ENCODE measurements around the gene MAPK8. TPM values are rescaled to one million over a fixed set of nuclear protein-coding genes. Genes with fewer than 3 reads are reported as not detected.
"Not testable (repeated sequence)": the region's sequence is repeated elsewhere in the genome, so short reads cannot be mapped to it uniquely, and the experiment has no call there.

The MAPK8 gene
- total and polyA plus RNA-seq, 9 of the 15 experiments (the other 6 are each of a cell fraction or from before 2014, with no cell fraction given): 6.4 to 159 (median 71.0) TPM

- TF ChIP-seq ZC3H11A (IDR thresholded peaks at IDR 0.05; ENCODE audit: low read depth, low read length): peak; percentile 86; the same call in 1 of the 2 replicates
- peak; percentile 74 for TF ChIP-seq ZNF121 (CRISPR knock-in tag; conservative IDR thresholded peaks at IDR 0.05)
Measured at GRCh38 chr10:48421862-48422261, 115.4 kb downstream of the MAPK8 start.

GRCh38 chr10:48423884-48424283 is 117.4 kb downstream of the MAPK8 start:
- H3K9ac ChIP-seq (ENCODE audit: insufficient read depth in 1 of 2, low read depth in 2 of 2, low read length in 2 of 2): no peak overlapping the region
- in situ Hi-C loops (cut with MboI): no loop called here
- 81% methylated on average over 4 of the region's 4 CpGs for WGBS (ENCODE audit: insufficient coverage, low coverage, missing lambda C conversion rate)
- peaks cover 32% of the 10 kb centered on the region for H3K36me3 ChIP-seq (ENCODE audit: control insufficient read depth, insufficient read depth, low read length)
- no peaks in the 10 kb centered on the region for H3K79me2 ChIP-seq (ENCODE audit: control insufficient read depth, insufficient read depth, low read length)
- no peaks in the 10 kb centered on the region for H3K9me1 ChIP-seq (ENCODE audit: control insufficient read depth, insufficient read depth, low read length)
- DNase-seq (ENCODE audit: extremely low read depth in 1 of 4, low spot score in 3 of 4): no peak
- no peaks in the 10 kb centered on the region for H3K9me3 ChIP-seq (replicated peaks; ENCODE audit: control insufficient read depth, insufficient read depth, low read depth, low read length)
- no peak overlapping the region for H3K27ac ChIP-seq (ENCODE audit: extremely low read depth, low read depth, low read length)
- peaks cover 0 to 18% of the 10 kb centered on the region in 2 experiments; a peak in 3 of 5 replicates for H3K4me1 ChIP-seq (replicated peaks in 1 of 2; ENCODE audit: control insufficient read depth in 2 of 2, insufficient read depth in 2 of 2, low read length in 2 of 2)
- no peak overlapping the region for H2AFZ ChIP-seq (ENCODE audit: low read depth, low read length)
- ChIA-PET CTCF (ENCODE audit: low intra/inter-chr PET ratio) (no interaction called here), POLR2A (interaction anchor here (1.7 kb wide), 1 partner anchor 12 kb away, joined by 4 read pairs; no protein-coding TSS in a partner anchor)
- ATAC-seq: 0 out of 3 replicates have a peak, but pooled peaks have one; percentile 14
- intact Hi-C loops (cut with micrococcal nuclease): no loop called here
- H4K20me1 ChIP-seq (replicated peaks; ENCODE audit: control insufficient read depth, insufficient read depth, low read length): no peaks in the 10 kb centered on the region
- H3K4me2 ChIP-seq (ENCODE audit: insufficient read depth, low read length): no peak overlapping the region
- H3K27me3 ChIP-seq (ENCODE audit: control insufficient read depth in 2 of 2, insufficient read depth in 2 of 2, low read length in 2 of 2): no peaks in the 10 kb centered on the region
- no peak for FAIRE-seq
- no peak overlapping the region for H3K4me3 ChIP-seq
- no TSS peak for BruUV-seq (replicated peaks)
- TF ChIP-seq ZNF695 (CRISPR knock-in tag; IDR thresholded peaks at IDR 0.05): no peak
- TF ChIP-seq FIP1L1 (IDR thresholded peaks at IDR 0.05; ENCODE audit: low read depth, low read length, poor library complexity, severe bottlenecking): no peak
- TF ChIP-seq E2F8 (IDR thresholded peaks at IDR 0.05; ENCODE audit: low read depth, partially characterized antibody): no peak
- no peak for TF ChIP-seq HOXB6 (CRISPR knock-in tag; IDR thresholded peaks at IDR 0.05; ENCODE audit: borderline replicate concordance)
- no peak for TF ChIP-seq ILF3 (IDR thresholded peaks at IDR 0.05; ENCODE audit: borderline replicate concordance)
- no peak for TF ChIP-seq ID3 (CRISPR knock-in tag; IDR thresholded peaks at IDR 0.05)
- TF ChIP-seq ID3 (tag; IDR thresholded peaks at IDR 0.05): no peak
- no peak for TF ChIP-seq TBL1XR1 (IDR thresholded peaks at IDR 0.05; ENCODE audit: low read length in 2 of 2)
- TF ChIP-seq PURB (CRISPR knock-in tag; IDR thresholded peaks at IDR 0.05; ENCODE audit: low read depth): no peak

More at GRCh38 chr10:48421862-48422261, 115.4 kb downstream of the MAPK8 start:
- H3K4me3 ChIP-seq; ATAC-seq; BruUV-seq (replicated peaks); DNase-seq (ENCODE audit: extremely low read depth in 1 of 4, low spot score in 3 of 4); intact Hi-C loops (cut with micrococcal nuclease); H3K79me2 ChIP-seq (ENCODE audit: control insufficient read depth, insufficient read depth, low read length); H3K9me1 ChIP-seq (ENCODE audit: control insufficient read depth, insufficient read depth, low read length); H3K9ac ChIP-seq (ENCODE audit: insufficient read depth in 1 of 2, low read depth in 2 of 2, low read length in 2 of 2); in situ Hi-C loops (cut with MboI); H3K9me3 ChIP-seq (replicated peaks; ENCODE audit: control insufficient read depth, insufficient read depth, low read depth, low read length); H3K4me2 ChIP-seq (ENCODE audit: insufficient read depth, low read length); H3K27me3 ChIP-seq (ENCODE audit: control insufficient read depth in 2 of 2, insufficient read depth in 2 of 2, low read length in 2 of 2); FAIRE-seq; H2AFZ ChIP-seq (ENCODE audit: low read depth, low read length); H4K20me1 ChIP-seq (replicated peaks; ENCODE audit: control insufficient read depth, insufficient read depth, low read length); H3K27ac ChIP-seq (ENCODE audit: extremely low read depth, low read depth, low read length); CTCF ChIA-PET (ENCODE audit: low intra/inter-chr PET ratio): not testable (repeated sequence)
- POLR2A ChIA-PET: interaction anchor here (1.7 kb wide), 1 partner anchor 10 kb away, joined by 7 read pairs; no protein-coding TSS in a partner anchor
- H3K4me1 ChIP-seq (replicated peaks in 1 of 2; ENCODE audit: control insufficient read depth in 2 of 2, insufficient read depth in 2 of 2, low read length in 2 of 2): peaks cover 0 to 32% of the 10 kb centered on the region in 2 experiments; a peak in 4 of 5 replicates
- WGBS (ENCODE audit: insufficient coverage, low coverage, missing lambda C conversion rate): 91% methylated on average over 2 of the region's 2 CpGs
- H3K36me3 ChIP-seq (ENCODE audit: control insufficient read depth, insufficient read depth, low read length): peaks cover 20% of the 10 kb centered on the region

Data from K562 (cell line).